ENCODE data around the gene BCKDK. TPM values are rescaled to one million over a fixed set of nuclear protein-coding genes. Genes with fewer than 3 reads are reported as not detected.
"Not testable (repeated sequence)": the region's sequence is repeated elsewhere in the genome, so short reads cannot be mapped to it uniquely, and the experiment has no call there.

BCKDK gene
- total RNA-seq, 1 experiment from 2014 or later: 60.4 TPM

DNA sequence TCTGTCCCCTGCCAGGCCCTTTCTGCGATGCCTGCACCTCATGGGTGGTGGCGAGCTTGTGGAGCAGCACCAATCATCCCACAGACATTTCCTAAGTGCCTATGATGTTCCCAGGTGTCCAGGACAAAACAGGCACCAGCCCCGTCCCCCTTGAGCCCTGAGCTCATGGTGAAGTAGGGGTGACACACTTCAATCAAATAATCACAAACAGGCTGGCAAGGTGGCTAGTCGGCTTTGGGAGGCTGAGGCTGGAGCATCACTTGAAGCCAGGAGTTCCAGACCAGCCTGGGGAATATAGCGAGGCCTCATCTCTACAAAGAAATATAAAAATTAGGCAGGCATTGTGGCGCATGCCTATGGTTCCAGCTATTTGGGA is 28.1 kb downstream of the BCKDK start:
- POLR2A ChIA-PET: interaction anchor here (0.7 to 1.2 kb wide), 2 partner anchors 19 to 44 kb away, joined by 3 read pairs; partner anchors contain the start of gene KAT8
- no TSS peak for BruUV-seq (replicated peaks)

DNA sequence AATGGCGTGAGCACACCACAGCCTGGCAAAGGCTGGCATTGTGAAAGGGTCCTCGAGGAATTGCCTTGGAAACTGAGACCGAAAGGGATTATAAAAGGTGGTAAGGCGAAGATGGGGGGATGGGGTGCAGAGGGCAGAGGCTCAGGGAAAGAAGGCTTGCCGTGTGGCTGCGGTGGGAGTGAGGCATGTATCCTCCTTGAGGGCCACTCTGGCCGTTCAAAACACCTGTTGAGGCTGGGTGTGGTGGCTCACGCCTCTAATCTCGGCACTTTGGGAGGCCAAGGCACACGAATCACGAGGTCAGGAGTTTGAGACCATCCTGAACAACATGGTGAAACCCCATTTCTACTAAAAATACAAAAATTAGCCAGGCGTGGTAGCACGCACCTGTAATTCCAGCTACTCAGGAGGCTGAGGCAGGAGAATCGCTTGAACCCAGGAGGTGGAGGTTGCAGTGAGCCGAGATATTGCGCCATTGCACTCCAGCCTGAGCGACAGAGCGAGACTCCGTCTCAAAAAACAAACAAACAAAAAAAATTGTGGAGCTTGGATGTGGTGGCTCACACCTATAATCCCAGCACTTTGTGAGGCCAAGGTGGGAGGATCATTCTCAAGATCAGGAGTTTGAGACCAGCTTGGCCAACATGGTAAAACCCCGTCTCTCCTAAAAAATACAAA is 28.8 kb downstream of the BCKDK start:
- BruUV-seq (replicated peaks); intact Hi-C loops (cut with micrococcal nuclease; ENCODE audit: unreplicated experiment); ATAC-seq; DNase-seq (ENCODE audit: low read depth, low spot score); H3K27me3 ChIP-seq (ENCODE audit: control insufficient read depth, insufficient read depth, low read length); H3K27ac ChIP-seq (ENCODE audit: low read length); H3K36me3 ChIP-seq (ENCODE audit: control insufficient read depth, insufficient read depth, low read length); H3K9me3 ChIP-seq (ENCODE audit: control insufficient read depth, insufficient read depth, low read depth, low read length); H3K4me3 ChIP-seq (ENCODE audit: low read depth in 2 of 2, low read length in 2 of 2); in situ Hi-C loops (cut with HindIII; ENCODE audit: low pct_unique_long_range_greater_than_20kb, low sequenced_read_pairs); CTCF ChIA-PET: not testable (repeated sequence)
- peaks cover 16% of the 10 kb centered on the region for H3K4me1 ChIP-seq (ENCODE audit: control insufficient read depth, insufficient read depth, low read length)
- POLR2A ChIA-PET: interaction anchor here (0.7 to 1.2 kb wide), 2 partner anchors 20 to 44 kb away, joined by 3 read pairs; partner anchors contain the start of gene KAT8

More for the DNA sequence above, 28.1 kb downstream of the BCKDK start:
- TF ChIP-seq, protein P1, sequence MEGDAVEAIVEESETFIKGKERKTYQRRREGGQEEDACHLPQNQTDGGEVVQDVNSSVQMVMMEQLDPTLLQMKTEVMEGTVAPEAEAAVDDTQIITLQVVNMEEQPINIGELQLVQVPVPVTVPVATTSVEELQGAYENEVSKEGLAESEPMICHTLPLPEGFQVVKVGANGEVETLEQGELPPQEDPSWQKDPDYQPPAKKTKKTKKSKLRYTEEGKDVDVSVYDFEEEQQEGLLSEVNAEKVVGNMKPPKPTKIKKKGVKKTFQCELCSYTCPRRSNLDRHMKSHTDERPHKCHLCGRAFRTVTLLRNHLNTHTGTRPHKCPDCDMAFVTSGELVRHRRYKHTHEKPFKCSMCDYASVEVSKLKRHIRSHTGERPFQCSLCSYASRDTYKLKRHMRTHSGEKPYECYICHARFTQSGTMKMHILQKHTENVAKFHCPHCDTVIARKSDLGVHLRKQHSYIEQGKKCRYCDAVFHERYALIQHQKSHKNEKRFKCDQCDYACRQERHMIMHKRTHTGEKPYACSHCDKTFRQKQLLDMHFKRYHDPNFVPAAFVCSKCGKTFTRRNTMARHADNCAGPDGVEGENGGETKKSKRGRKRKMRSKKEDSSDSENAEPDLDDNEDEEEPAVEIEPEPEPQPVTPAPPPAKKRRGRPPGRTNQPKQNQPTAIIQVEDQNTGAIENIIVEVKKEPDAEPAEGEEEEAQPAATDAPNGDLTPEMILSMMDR (IDR thresholded peaks at IDR 0.05): no peak
- TF ChIP-seq, protein P2, sequence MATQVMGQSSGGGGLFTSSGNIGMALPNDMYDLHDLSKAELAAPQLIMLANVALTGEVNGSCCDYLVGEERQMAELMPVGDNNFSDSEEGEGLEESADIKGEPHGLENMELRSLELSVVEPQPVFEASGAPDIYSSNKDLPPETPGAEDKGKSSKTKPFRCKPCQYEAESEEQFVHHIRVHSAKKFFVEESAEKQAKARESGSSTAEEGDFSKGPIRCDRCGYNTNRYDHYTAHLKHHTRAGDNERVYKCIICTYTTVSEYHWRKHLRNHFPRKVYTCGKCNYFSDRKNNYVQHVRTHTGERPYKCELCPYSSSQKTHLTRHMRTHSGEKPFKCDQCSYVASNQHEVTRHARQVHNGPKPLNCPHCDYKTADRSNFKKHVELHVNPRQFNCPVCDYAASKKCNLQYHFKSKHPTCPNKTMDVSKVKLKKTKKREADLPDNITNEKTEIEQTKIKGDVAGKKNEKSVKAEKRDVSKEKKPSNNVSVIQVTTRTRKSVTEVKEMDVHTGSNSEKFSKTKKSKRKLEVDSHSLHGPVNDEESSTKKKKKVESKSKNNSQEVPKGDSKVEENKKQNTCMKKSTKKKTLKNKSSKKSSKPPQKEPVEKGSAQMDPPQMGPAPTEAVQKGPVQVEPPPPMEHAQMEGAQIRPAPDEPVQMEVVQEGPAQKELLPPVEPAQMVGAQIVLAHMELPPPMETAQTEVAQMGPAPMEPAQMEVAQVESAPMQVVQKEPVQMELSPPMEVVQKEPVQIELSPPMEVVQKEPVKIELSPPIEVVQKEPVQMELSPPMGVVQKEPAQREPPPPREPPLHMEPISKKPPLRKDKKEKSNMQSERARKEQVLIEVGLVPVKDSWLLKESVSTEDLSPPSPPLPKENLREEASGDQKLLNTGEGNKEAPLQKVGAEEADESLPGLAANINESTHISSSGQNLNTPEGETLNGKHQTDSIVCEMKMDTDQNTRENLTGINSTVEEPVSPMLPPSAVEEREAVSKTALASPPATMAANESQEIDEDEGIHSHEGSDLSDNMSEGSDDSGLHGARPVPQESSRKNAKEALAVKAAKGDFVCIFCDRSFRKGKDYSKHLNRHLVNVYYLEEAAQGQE (IDR thresholded peaks at IDR 0.05; ENCODE audit: insufficient read depth in 1 of 2, low read depth in 2 of 2, low read length in 1 of 2): no peak
- no peak for TF ChIP-seq TCF7L2 (IDR thresholded peaks at IDR 0.05; ENCODE audit: low read depth, low read length)
- no peak for TF ChIP-seq SIN3A (IDR thresholded peaks at IDR 0.05; ENCODE audit: borderline replicate concordance, insufficient read depth, low read depth, low read length)
- no peak for TF ChIP-seq POLR2AphosphoS5 (IDR thresholded peaks at IDR 0.05; ENCODE audit: low read depth, low read length)
- H3K27ac ChIP-seq (ENCODE audit: low read length): no peak overlapping the region
- peaks cover 10% of the 10 kb centered on the region for H3K4me1 ChIP-seq (ENCODE audit: control insufficient read depth, insufficient read depth, low read length)
- no peak for ATAC-seq
- H3K27me3 ChIP-seq (ENCODE audit: control insufficient read depth, insufficient read depth, low read length): no peaks in the 10 kb centered on the region
- CTCF ChIA-PET: interaction anchor here (0.6 kb wide), 1 partner anchor 22 kb away, joined by 7 read pairs; no protein-coding TSS in a partner anchor
- in situ Hi-C loops (cut with HindIII; ENCODE audit: low pct_unique_long_range_greater_than_20kb, low sequenced_read_pairs) (no loop called here), intact Hi-C loops (cut with micrococcal nuclease; ENCODE audit: unreplicated experiment) (no loop called here)
- H3K9me3 ChIP-seq (ENCODE audit: control insufficient read depth, insufficient read depth, low read depth, low read length): no peaks in the 10 kb centered on the region
- no peaks in the 10 kb centered on the region for H3K36me3 ChIP-seq (ENCODE audit: control insufficient read depth, insufficient read depth, low read length)
- DNase-seq (ENCODE audit: low read depth, low spot score): no peak
- no peak overlapping the region for H3K4me3 ChIP-seq (ENCODE audit: low read depth in 2 of 2, low read length in 2 of 2)
